Heart right ventricle (tissue), 16 donors: ENCODE measurements around the gene FAM221B. TPM values are rescaled to one million over a fixed set of nuclear protein-coding genes. Genes with fewer than 3 reads are reported as not detected.

Experiments
- ATAC-seq, 8 donors: fragments of 200-7000 bp; cut with Tn5 transposase; one replicate each; pipeline ENCODE4 v1.9.1; 2020; ENCODE audit warnings: mild to moderate bottlenecking in 8 of 8, moderate library complexity in 8 of 8, moderate number of reproducible peaks in 1 of 8
- DNase-seq, 2 donors: peaks; one replicate each; pipeline ENCODE4 v3.0.0-alpha.2; 2020
- H3K27ac ChIP-seq, 10 donors: fragments of 200-600 bp; sonication (generic) in 2 of 10; one replicate each; pipeline versions ENCODE4 v1.5.0 to v1.8.0; 2020 to 2022; ENCODE audit warnings: mild to moderate bottlenecking in 3 of 10
- H3K27me3 ChIP-seq, 7 donors: fragments of 200-600 bp; one replicate each; pipeline ENCODE4 v1.8.0; 2021 to 2022; ENCODE audit warnings: mild to moderate bottlenecking in 2 of 7
- H3K36me3 ChIP-seq, 9 donors: fragments of 200-600 bp; sonication (generic) in 1 of 9; one replicate each; pipeline versions ENCODE4 v1.5.0 to v1.8.0; 2020 to 2022; ENCODE audit warnings: mild to moderate bottlenecking in 2 of 9
- H3K4me1 ChIP-seq, 9 donors: fragments of 200-600 bp; sonication (generic) in 1 of 9; one replicate each; pipeline versions ENCODE4 v1.5.0 to v1.8.0; 2020 to 2022; ENCODE audit warnings: mild to moderate bottlenecking in 4 of 9
- H3K4me3 ChIP-seq, 10 donors: fragments of 200-600 bp; sonication (generic) in 2 of 10; one replicate each; pipeline versions ENCODE4 v1.5.0 to v1.8.0; 2020 to 2022; ENCODE audit warnings: mild to moderate bottlenecking in 7 of 10, moderate library complexity in 2 of 10
- H3K9me3 ChIP-seq, 11 donors: fragments of 200-600 bp in 10 of 11; sonication (generic) in 2 of 11; one replicate each; pipeline versions ENCODE4 v1.5.0 to v1.8.0; 2013 to 2022; ENCODE audit warnings: mild to moderate bottlenecking in 2 of 11, control low read depth in 1 of 11, moderate library complexity in 1 of 11
- CTCF ChIP-seq, 9 donors: fragments of 200-600 bp; sonication (generic) in 2 of 9; IDR thresholded peaks; one replicate each; pipeline versions ENCODE4 v1.5.0 to v1.8.0; 2021 to 2022; ENCODE audit warnings: antibody characterized with exemption in 9 of 9, mild to moderate bottlenecking in 5 of 9, moderate library complexity in 1 of 9
- WGBS, 2 donors: extraction: QIAGEN DNeasy Blood & Tissue Kit; methylation state at CpG; one replicate each; pipeline ENCODE4 v1.1.7; 2013; ENCODE audit warnings: inconsistent platforms in 1 of 2; 5-methylcytosine and 5-hydroxymethylcytosine counted together
- intact Hi-C, 10 donors: fragments of 100-400 bp; cut with DNase I; formaldehyde crosslinking; loops; one replicate each; pipeline versions ENCODE4 v1.11.1 to v1.14.2; 2022
- polyA plus RNA-seq, 2 donors: library from polyadenylated mRNA; stranded (reverse); fragments of 200-250 nt; gene quantifications; one replicate each; pipeline ENCODE4 v1.2.3, GENCODE V29; 2013
- total RNA-seq, 10 donors: library from RNA; stranded (reverse); fragmentation: NEBNext Ultra II Directional in 3 of 10; extraction: Animal tissue kit (Norgen Biotek cat#: 25700) in 3 of 10; gene quantifications; one replicate each; pipeline versions ENCODE4 v1.2.1 to v1.2.4, GENCODE V29; 2021 to 2023
- donor health status: Arrhythmogenic right ventricular cardiomyopathy.
- donor health status: ischemic (EF 13 %, LVEDD 7.1; RV severe dilation, severe dysfunction).
- donor health status: healthy with polysubstance abuse.
- donor health status: DM: no; HTN: yes; CAD: no.
- donor health status: DM: no; HTN: no; CAD: no.
- donor health status: ischemic (EF 25% LVEDD 6.9; RV normal size, moderate dysfunction).
- donor health status: ischemic (EF 25% LVEDD 5.7; RV mildly dilated, moderate dysfunction).
- donor health status: healthy.
- donor health status: DM: yes; HTN: yes; CAD: no.
- donor health status: Ischemic cardiomyopathy.
- donor health status: ischemic (EF 35%, LVEDD 5.7; RV mildly dilated, moderate dysfunction).
- donor health status: nonischemic (EF 11% LVEDD 7.7; RV severe dilation, severe dysfunction).
- donor health status: DM: yes; HTN: yes; CAD: no.
- donor health status: PGD.
- donor health status: ischemic (EF 29% LVEDD 5.4; RV normal size, mild dysfunction).
- donor health status: nonischemic (EF 23%, LVEDD 6.1; RV moderate dilation, normal function).

FAM221B gene
- total and polyA plus RNA-seq, 12 donors, result not detected

GRCh38 chr9:35769763-35770162 is 58.8 kb downstream of the FAM221B start:
- H3K4me1 ChIP-seq, result peaks cover 7 to 26% (median 19%) of the 10 kb centered on the region in 9 donors
- H3K4me3 ChIP-seq, result no peak overlapping the region
- no peak for TF ChIP-seq CTCF (IDR thresholded peaks at IDR 0.05)
- intact Hi-C loops, result no loop called here
- 98 to 100% methylated on average over 1 of the region's 1 CpG for WGBS, 2 donors
- no peaks in the 10 kb centered on the region for H3K27me3 ChIP-seq
- no peak for DNase-seq
- ATAC-seq, result no peak
- no peaks in the 10 kb centered on the region for H3K36me3 ChIP-seq
- no peaks in the 10 kb centered on the region for H3K9me3 ChIP-seq
- no peak overlapping the region for H3K27ac ChIP-seq

- peaks cover 7 to 26% (median 19%) of the 10 kb centered on the region in 9 donors for H3K4me1 ChIP-seq
- H3K9me3 ChIP-seq, result no peaks in the 10 kb centered on the region
- intact Hi-C loops, result no loop called here
- no peak for TF ChIP-seq CTCF (IDR thresholded peaks at IDR 0.05)
- no peak overlapping the region for H3K4me3 ChIP-seq
- ATAC-seq (no peak), DNase-seq (no peak)
- WGBS, 2 donors, result 89 to 97% methylated on average over 1 of the region's 1 CpG
- H3K27me3 ChIP-seq, result no peaks in the 10 kb centered on the region
- no peaks in the 10 kb centered on the region for H3K36me3 ChIP-seq
- H3K27ac ChIP-seq, result no peak overlapping the region
These were observed 61.1 kb downstream of the FAM221B start for GRCh38 chr9:35767458-35767857.

GRCh38 chr9:35766997-35767396 is 61.5 kb downstream of the FAM221B start:
- H3K27ac ChIP-seq, result no peak overlapping the region
- 83 to 94% methylated on average over 2 of the region's 2 CpGs for WGBS, 2 donors

More at GRCh38 chr9:35766997-35767396, 61.5 kb downstream of the FAM221B start:
- TF ChIP-seq CTCF (IDR thresholded peaks at IDR 0.05), result no peak
- Histone ChIP-seq H3K27me3 (no peaks in the 10 kb centered on the region), H3K36me3 (no peaks in the 10 kb centered on the region), H3K4me1 (peaks cover 6 to 21% (median 17%) of the 10 kb centered on the region in 9 donors), H3K4me3 (no peak overlapping the region), H3K9me3 (no peaks in the 10 kb centered on the region)
- intact Hi-C loops, result no loop called here
- ATAC-seq (no peak), DNase-seq (no peak)

Other genes starting within 250 kb of the FAM221B start
- gene TESK1, start 223.5 kb downstream of the FAM221B start, total RNA-seq, result 10 to 100 TPM; 18.0 to 33.1 (median 22.7) TPM
- 10 to 100 TPM; 36.4 to 38.8 TPM for gene TESK1, start 223.5 kb downstream of the FAM221B start, polyA plus RNA-seq
- 1 to 10 TPM in 4 of 10 donors, under 1 TPM in 5, not detected in 1; 0.51 to 6.8 (median 0.54) TPM for gene CD72, start 210.3 kb downstream of the FAM221B start, total RNA-seq
- under 1 TPM; 0.43 to 0.73 TPM for gene CD72, start 210.3 kb downstream of the FAM221B start, polyA plus RNA-seq
- 1 to 10 TPM in 1 of 10 donors, under 1 TPM in 5, not detected in 4; 0.19 to 3.6 (median 0.33) TPM for gene SIT1, start 177.8 kb downstream of the FAM221B start, total RNA-seq
- under 1 TPM in 1 of 2 donors, not detected in 1; 0.25 TPM for gene SIT1, start 177.8 kb downstream of the FAM221B start, polyA plus RNA-seq
- gene RMRP, start 170.7 kb downstream of the FAM221B start, total RNA-seq, result over 10,000 TPM in 3 of 10 donors, 1,000 to 10,000 TPM in 7; 3,879 to 14,997 (median 5,788) TPM
- 100 to 1,000 TPM in 1 of 2 donors, 10 to 100 TPM in 1; 14.9 to 476 TPM for gene RMRP, start 170.7 kb downstream of the FAM221B start, polyA plus RNA-seq
- 10 to 100 TPM; 37.9 to 54.0 (median 43.9) TPM for gene CCDC107, start 170.4 kb downstream of the FAM221B start, total RNA-seq
- gene CCDC107, start 170.4 kb downstream of the FAM221B start, polyA plus RNA-seq, result 100 to 1,000 TPM in 1 of 2 donors, 10 to 100 TPM in 1; 95.3 to 210 TPM
- gene ARHGEF39, start 163.5 kb downstream of the FAM221B start, total RNA-seq, result under 1 TPM in 8 of 10 donors, not detected in 2; 0.09 to 0.85 (median 0.30) TPM
- 1 to 10 TPM in 1 of 2 donors, under 1 TPM in 1; 0.35 to 1.3 TPM for gene ARHGEF39, start 163.5 kb downstream of the FAM221B start, polyA plus RNA-seq
- gene CA9, start 154.8 kb downstream of the FAM221B start, total RNA-seq, result 10 to 100 TPM in 1 of 10 donors, 1 to 10 TPM in 1, under 1 TPM in 3, not detected in 5; 0.20 to 13.2 (median 0.24) TPM
- 1 to 10 TPM in 1 of 2 donors, not detected in 1; 1.0 TPM for gene CA9, start 154.8 kb downstream of the FAM221B start, polyA plus RNA-seq
- gene TPM2, start 138.8 kb downstream of the FAM221B start, total RNA-seq, result 100 to 1,000 TPM; 548 to 922 (median 784) TPM
- gene TPM2, start 138.8 kb downstream of the FAM221B start, polyA plus RNA-seq, result 1,000 to 10,000 TPM in 1 of 2 donors, 100 to 1,000 TPM in 1; 597 to 1,940 TPM
- 100 to 1,000 TPM; 206 to 323 (median 238) TPM for gene TLN1, start 96.5 kb downstream of the FAM221B start, total RNA-seq
- gene TLN1, start 96.5 kb downstream of the FAM221B start, polyA plus RNA-seq, result 100 to 1,000 TPM in 1 of 2 donors, 10 to 100 TPM in 1; 99.6 to 247 TPM
- gene CREB3, start 96.1 kb downstream of the FAM221B start, total RNA-seq, result 10 to 100 TPM; 16.2 to 29.5 (median 20.2) TPM
- gene CREB3, start 96.1 kb downstream of the FAM221B start, polyA plus RNA-seq, result 10 to 100 TPM; 24.4 to 39.1 TPM
- 100 to 1,000 TPM in 1 of 10 donors, 10 to 100 TPM in 9; 47.4 to 101 (median 74.7) TPM for gene GBA2, start 79.5 kb downstream of the FAM221B start, total RNA-seq
- gene GBA2, start 79.5 kb downstream of the FAM221B start, polyA plus RNA-seq, result 100 to 1,000 TPM in 1 of 2 donors, 10 to 100 TPM in 1; 81.9 to 102 TPM
- 10 to 100 TPM; 31.1 to 39.4 (median 34.0) TPM for gene RGP1, start 79.4 kb downstream of the FAM221B start, total RNA-seq
- gene RGP1, start 79.4 kb downstream of the FAM221B start, polyA plus RNA-seq, result 1 to 10 TPM; 8.2 to 9.3 TPM
- under 1 TPM in 1 of 10 donors, not detected in 9; 0.60 TPM for gene MSMP, start 74.5 kb downstream of the FAM221B start, total RNA-seq
- gene MSMP, start 74.5 kb downstream of the FAM221B start, polyA plus RNA-seq, result under 1 TPM in 1 of 2 donors, not detected in 1; 0.19 TPM
- gene NPR2, start 37.1 kb downstream of the FAM221B start, total RNA-seq, result 10 to 100 TPM; 18.9 to 26.4 (median 20.8) TPM
- 10 to 100 TPM; 13.5 to 25.5 TPM for gene NPR2, start 37.1 kb downstream of the FAM221B start, polyA plus RNA-seq
- gene SPAG8, start 16.5 kb downstream of the FAM221B start, total RNA-seq, result 1 to 10 TPM in 9 of 10 donors, under 1 TPM in 1; 0.86 to 4.2 (median 2.9) TPM
- 1 to 10 TPM in 1 of 2 donors, under 1 TPM in 1; 0.84 to 6.0 TPM for gene SPAG8, start 16.5 kb downstream of the FAM221B start, polyA plus RNA-seq
- gene HINT2, start 13.7 kb downstream of the FAM221B start, total RNA-seq, result 10 to 100 TPM; 56.8 to 83.1 (median 76.7) TPM
- 100 to 1,000 TPM in 1 of 2 donors, 10 to 100 TPM in 1; 69.9 to 120 TPM for gene HINT2, start 13.7 kb downstream of the FAM221B start, polyA plus RNA-seq
- 10 to 100 TPM; 13.6 to 22.9 (median 20.5) TPM for gene TMEM8B, start 496 bp upstream of the FAM221B start, total RNA-seq
- 1 to 10 TPM; 6.7 to 8.0 TPM for gene TMEM8B, start 496 bp upstream of the FAM221B start, polyA plus RNA-seq
- gene OR13J1, start 41.7 kb upstream of the FAM221B start, total RNA-seq, result not detected
- gene OR13J1, start 41.7 kb upstream of the FAM221B start, polyA plus RNA-seq, result not detected
- 1 to 10 TPM; 1.5 to 6.1 (median 2.2) TPM for gene HRCT1, start 77.5 kb upstream of the FAM221B start, total RNA-seq
- 10 to 100 TPM in 1 of 2 donors, 1 to 10 TPM in 1; 7.2 to 13.9 TPM for gene HRCT1, start 77.5 kb upstream of the FAM221B start, polyA plus RNA-seq
- gene SPAAR, start 80.8 kb upstream of the FAM221B start, total RNA-seq, result 10 to 100 TPM in 2 of 10 donors, 1 to 10 TPM in 8; 2.8 to 14.4 (median 5.0) TPM
- 10 to 100 TPM in 1 of 2 donors, 1 to 10 TPM in 1; 7.4 to 20.8 TPM for gene SPAAR, start 80.8 kb upstream of the FAM221B start, polyA plus RNA-seq
- not detected for gene OR2S2, start 129.4 kb upstream of the FAM221B start, total RNA-seq
- gene OR2S2, start 129.4 kb upstream of the FAM221B start, polyA plus RNA-seq, result not detected
- 1 to 10 TPM; 4.1 to 5.8 (median 5.2) TPM for gene RECK, start 208.2 kb upstream of the FAM221B start, total RNA-seq
- 1 to 10 TPM; 2.9 to 4.5 TPM for gene RECK, start 208.2 kb upstream of the FAM221B start, polyA plus RNA-seq